IMR-90 (cell line): ENCODE results near the gene ADARB2.

Experiments
- BHLHE40 ChIP-seq: fragments of 150-350 bp; IDR thresholded peaks from 2 replicates; pipeline ENCODE4 v1.6.1; 2016; ENCODE audit warnings: mild to moderate bottlenecking, low read depth, low read length
- CEBPB ChIP-seq: IDR thresholded peaks from 2 replicates; pipeline ENCODE4 v1.6.1; 2012; ENCODE audit warnings: low read depth, low read length, improper control_type of control experiment
- CHD1 ChIP-seq: IDR thresholded peaks from 2 replicates; pipeline ENCODE4 v1.6.1; 2012; ENCODE audit warnings: low read depth, low read length, improper control_type of control experiment
- CTCF ChIP-seq: conservative IDR thresholded peaks from 2 replicates; pipeline ENCODE4 v1.5.1; 2012; ENCODE audit warnings: mild to moderate bottlenecking, low read depth, low read length, improper control_type of control experiment
- ELK1 ChIP-seq: fragments of 150-350 bp; IDR thresholded peaks from 2 replicates; pipeline ENCODE4 v1.6.1; 2016; ENCODE audit warnings: low read depth, mild to moderate bottlenecking, low read length, moderate library complexity, borderline replicate concordance
- MAFK ChIP-seq: IDR thresholded peaks from 2 replicates; pipeline ENCODE4 v1.6.1; 2012; ENCODE audit warnings: low read depth, low read length, improper control_type of control experiment
- MXI1 ChIP-seq: IDR thresholded peaks from 2 replicates; pipeline ENCODE4 v1.6.1; 2012; ENCODE audit warnings: low read depth, mild to moderate bottlenecking, low read length, moderate library complexity, borderline replicate concordance
- POLR2A ChIP-seq: IDR thresholded peaks from 2 replicates; pipeline ENCODE4 v1.6.1; 2012; ENCODE audit warnings: mild to moderate bottlenecking, low read depth, low read length
- RAD21 ChIP-seq: IDR thresholded peaks from 2 replicates; pipeline ENCODE4 v1.6.1; 2012; ENCODE audit warnings: low read length, improper control_type of control experiment
- RFX5 ChIP-seq: IDR thresholded peaks from 2 replicates; pipeline ENCODE4 v1.8.0; 2012; ENCODE audit warnings: low read depth, mild to moderate bottlenecking, low read length, moderate library complexity
- SMC3 ChIP-seq: fragments of 150-350 bp; IDR thresholded peaks from 2 replicates; pipeline ENCODE4 v1.6.1; 2016; ENCODE audit warnings: low read depth, mild to moderate bottlenecking, antibody characterized with exemption, low read length, moderate library complexity
- USF2 ChIP-seq: fragments of 150-350 bp; IDR thresholded peaks from 2 replicates; pipeline ENCODE4 v1.6.1; 2017; ENCODE audit warnings: mild to moderate bottlenecking, antibody characterized with exemption, low read length, low read depth

GRCh38 chr10:1545524-1545923 lies 191.8 kb downstream of the ADARB2 start:
- TF ChIP-seq BHLHE40 (no peak), POLR2A (no peak), CEBPB (no peak), ELK1 (no peak), RFX5 (no peak), CTCF (no peak), CHD1 (no peak), SMC3 (no peak), USF2 (no peak), MXI1 (no peak), MAFK (no peak), RAD21 (no peak)
